Neuronal stem cell (in vitro differentiated cells): Measurements from ENCODE around the gene GYS1. TPM values are rescaled to one million over a fixed set of nuclear protein-coding genes. Genes with fewer than 3 reads are reported as not detected.

Experiments used
- DNase-seq: peaks from one replicate; pipeline ENCODE4 v3.0.0-alpha.2; 2013; ENCODE audit warnings: low spot score
- H2AFZ ChIP-seq: one replicate; pipeline ENCODE4 v1.6.1; 2013; ENCODE audit warnings: mild to moderate bottlenecking, low read length, inconsistent platforms
- H2AK5ac ChIP-seq: 2 replicates; pipeline ENCODE4 v1.6.1; 2013; ENCODE audit warnings: low read depth, mild to moderate bottlenecking, inconsistent platforms, low read length, moderate library complexity, mixed read lengths
- H2BK120ac ChIP-seq: 2 replicates; pipeline ENCODE4 v1.6.1; 2013; ENCODE audit warnings: low read depth, mild to moderate bottlenecking, inconsistent platforms, low read length, moderate library complexity, mixed read lengths
- H2BK12ac ChIP-seq: one replicate; pipeline ENCODE4 v1.6.1; 2013; ENCODE audit warnings: low read length, inconsistent platforms
- H2BK15ac ChIP-seq: 2 replicates; pipeline ENCODE4 v1.6.1; 2013; ENCODE audit warnings: mild to moderate bottlenecking, low read length, inconsistent platforms, mixed read lengths
- H2BK5ac ChIP-seq: one replicate; pipeline ENCODE4 v1.6.1; 2013; ENCODE audit warnings: inconsistent platforms, mild to moderate bottlenecking, low read length, moderate library complexity
- H3K14ac ChIP-seq: one replicate; pipeline ENCODE4 v1.6.1; 2013; ENCODE audit warnings: low read length, inconsistent platforms
- H3K18ac ChIP-seq: 2 replicates; pipeline ENCODE4 v1.6.1; 2013; ENCODE audit warnings: low read length, inconsistent platforms
- H3K23ac ChIP-seq: 2 replicates; pipeline ENCODE4 v1.6.1; 2013; ENCODE audit warnings: low read depth, mild to moderate bottlenecking, mixed read lengths, low read length, inconsistent platforms; ENCODE audit not compliant: poor library complexity
- H3K27ac ChIP-seq: replicated peaks from 3 replicates; pipeline ENCODE4 v1.5.1; 2013; ENCODE audit warnings: low read length, inconsistent platforms
- H3K27me3 ChIP-seq, 3 experiments: 2 replicates each; pipeline ENCODE4 v1.6.1; 2013; ENCODE audit warnings: low read length in 3 of 3, mild to moderate bottlenecking in 2 of 3, inconsistent platforms in 1 of 3, low read depth in 1 of 3, mixed read lengths in 1 of 3, moderate library complexity in 1 of 3; ENCODE audit not compliant: control insufficient read depth in 3 of 3, insufficient read depth in 3 of 3
- H3K36me3 ChIP-seq, 2 donors: replicated peaks in 1 of 2; 2 replicates each; pipeline ENCODE4 v1.6.1; 2013; ENCODE audit warnings: low read length in 2 of 2; ENCODE audit not compliant: control insufficient read depth in 2 of 2, insufficient read depth in 2 of 2
- H3K4ac ChIP-seq: 2 replicates; pipeline ENCODE4 v1.6.1; 2013; ENCODE audit warnings: inconsistent platforms, mild to moderate bottlenecking, low read length, moderate library complexity
- H3K4me1 ChIP-seq, 2 donors: 1 replicate in 1 of 2; 2 replicates in 1 of 2; pipeline ENCODE4 v1.6.1; 2013; ENCODE audit warnings: low read length in 2 of 2, low read depth in 1 of 2; ENCODE audit not compliant: control insufficient read depth in 2 of 2, insufficient read depth in 1 of 2
- H3K4me2 ChIP-seq: one replicate; pipeline ENCODE4 v1.6.1; 2013; ENCODE audit warnings: mild to moderate bottlenecking, low read length, inconsistent platforms; ENCODE audit not compliant: insufficient read depth, poor library complexity, severe bottlenecking
- H3K4me3 ChIP-seq, 2 donors: 2 replicates each; pipeline ENCODE4 v1.5.1; 2013; ENCODE audit warnings: low read length in 2 of 2, mild to moderate bottlenecking in 2 of 2, inconsistent platforms in 1 of 2, moderate library complexity in 1 of 2
- H3K79me1 ChIP-seq: one replicate; pipeline ENCODE4 v1.6.1; 2013; ENCODE audit warnings: low read depth, mild to moderate bottlenecking, inconsistent platforms, low read length, moderate library complexity
- H3K9ac ChIP-seq: one replicate; pipeline ENCODE4 v1.6.1; 2013; ENCODE audit warnings: mild to moderate bottlenecking, low read depth, low read length, inconsistent platforms; ENCODE audit not compliant: poor library complexity
- H3K9me3 ChIP-seq, 2 donors: replicated peaks in 1 of 2; 2 replicates each; pipeline versions ENCODE3 to v1.6.1; 2013; ENCODE audit warnings: low read length in 2 of 2, mild to moderate bottlenecking in 2 of 2, inconsistent platforms in 1 of 2, low read depth in 1 of 2, mixed read lengths in 1 of 2, moderate library complexity in 1 of 2; ENCODE audit not compliant: control insufficient read depth in 2 of 2, insufficient read depth in 1 of 2
- H4K8ac ChIP-seq: one replicate; pipeline ENCODE4 v1.6.1; 2013; ENCODE audit warnings: low read depth, mild to moderate bottlenecking, inconsistent platforms, low read length, moderate library complexity
- H4K91ac ChIP-seq: one replicate; pipeline ENCODE4 v1.6.1; 2013; ENCODE audit warnings: low read length, low read depth, mild to moderate bottlenecking, inconsistent platforms; ENCODE audit not compliant: poor library complexity
- WGBS, 2 donors: extraction: QIAGEN DNeasy Blood & Tissue Kit; methylation state at CpG; one replicate each; pipeline ENCODE4 v1.1.7; 2013; ENCODE audit warnings: missing lambda C conversion rate in 2 of 2, mixed read lengths in 1 of 2; ENCODE audit not compliant: insufficient read length in 2 of 2, insufficient replicate concordance in 1 of 2; ENCODE audit errors: extremely low coverage in 2 of 2; 5-methylcytosine and 5-hydroxymethylcytosine counted together
- small RNA-seq: library from polyadenylated mRNA; stranded (forward); fragments of <200 nt; extraction: miRNeasy Mini kit (QIAGEN cat#:217004); gene quantifications from one replicate; pipeline ENCODE3, GENCODE V24; 2013; ENCODE audit not compliant: insufficient read depth

Gene GYS1

DNA sequence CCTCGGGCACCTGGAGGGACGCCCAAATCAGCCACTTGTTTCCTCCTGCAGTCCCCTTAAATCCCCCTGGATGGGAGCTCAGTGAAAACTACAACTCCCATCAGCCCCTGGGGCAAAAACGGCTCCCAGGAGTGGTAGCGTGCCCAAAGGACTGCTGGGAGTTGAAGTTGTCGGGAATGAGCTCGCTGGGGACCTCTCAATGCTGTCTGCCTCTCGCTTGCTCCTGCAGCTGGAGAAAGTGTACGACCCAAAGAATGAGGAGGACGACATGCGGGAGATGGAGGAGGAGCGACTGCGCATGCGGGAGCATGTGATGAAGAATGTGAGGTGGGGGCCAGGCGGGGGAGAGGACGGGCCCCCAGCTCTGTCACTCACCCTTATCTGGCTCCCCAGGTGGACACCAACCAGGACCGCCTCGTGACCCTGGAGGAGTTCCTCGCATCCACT lies 74.3 kb downstream of the GYS1 start:
- peak overlapping the region; percentile 35 for H2BK5ac ChIP-seq
- H3K18ac ChIP-seq: no peak overlapping the region
- H2BK120ac ChIP-seq: no peak overlapping the region
- no peaks in the 10 kb centered on the region for H3K79me1 ChIP-seq
- H4K8ac ChIP-seq: no peak overlapping the region
- no peaks in the 10 kb centered on the region for H3K4me1 ChIP-seq
- H3K9ac ChIP-seq: no peak overlapping the region
- no peak overlapping the region for H3K27ac ChIP-seq
- H3K36me3 ChIP-seq: peaks cover 36 to 82% of the 10 kb centered on the region in 2 donors
- H3K4me2 ChIP-seq: no peak overlapping the region
- H3K9me3 ChIP-seq: no peaks in the 10 kb centered on the region
- no peak overlapping the region for H4K91ac ChIP-seq
- peak; percentile 52 for DNase-seq
- H3K4ac ChIP-seq: no peak overlapping the region
- no peak overlapping the region for H2BK12ac ChIP-seq
- no CpG with 5 or more reads among the region's 18 CpGs for WGBS, 2 donors
- H3K4me3 ChIP-seq: no peak overlapping the region
- no peak overlapping the region for H2AFZ ChIP-seq
- no peak overlapping the region for H3K14ac ChIP-seq
- no peak overlapping the region for H2AK5ac ChIP-seq
- no peaks in the 10 kb centered on the region for H3K27me3 ChIP-seq
- H2BK15ac ChIP-seq: no peak overlapping the region
- H3K23ac ChIP-seq: no peak overlapping the region

Small RNAs within 50 kb of the gene (small RNA-seq; reads per million reads assigned to genes)
- gene AC026803.1: not detected
- 11.4 reads per million, percentile 62 among the genes with 10 or more reads in this experiment for gene MIR6798
